CD4-positive, alpha-beta T cell treated with Interleukin-15 for 1 hour (primary cell): Measurements from ENCODE around the gene DUSP14.

Experiments used
- DNase-seq: peaks from one replicate; pipeline ENCODE4 v3.0.0-alpha.2; 2020

The DUSP14 gene

DNA sequence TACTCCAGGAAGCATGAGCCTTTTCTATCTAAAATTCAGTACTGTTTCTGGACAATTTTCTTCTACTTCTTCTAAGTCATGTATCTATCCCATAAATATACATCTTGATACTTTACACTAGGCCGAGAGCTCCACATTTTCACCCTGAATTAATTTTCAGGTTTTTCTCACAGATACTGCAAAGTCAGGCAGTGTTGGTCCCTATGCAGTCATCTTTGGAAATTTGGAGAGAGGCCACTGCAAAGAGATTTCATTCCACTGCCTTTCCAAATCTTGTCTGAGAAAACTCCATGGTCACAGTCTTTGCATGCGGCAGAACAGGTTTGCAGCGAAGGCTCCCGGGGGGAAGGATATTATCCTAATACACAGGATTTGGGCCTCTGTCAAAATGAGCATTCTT lies 28.2 kb downstream of the DUSP14 start:
- DNase-seq, result no peak

- no peak for DNase-seq
These were observed 29.1 kb downstream of the DUSP14 start for GRCh38 chr17:37518826-37519225.

DNA sequence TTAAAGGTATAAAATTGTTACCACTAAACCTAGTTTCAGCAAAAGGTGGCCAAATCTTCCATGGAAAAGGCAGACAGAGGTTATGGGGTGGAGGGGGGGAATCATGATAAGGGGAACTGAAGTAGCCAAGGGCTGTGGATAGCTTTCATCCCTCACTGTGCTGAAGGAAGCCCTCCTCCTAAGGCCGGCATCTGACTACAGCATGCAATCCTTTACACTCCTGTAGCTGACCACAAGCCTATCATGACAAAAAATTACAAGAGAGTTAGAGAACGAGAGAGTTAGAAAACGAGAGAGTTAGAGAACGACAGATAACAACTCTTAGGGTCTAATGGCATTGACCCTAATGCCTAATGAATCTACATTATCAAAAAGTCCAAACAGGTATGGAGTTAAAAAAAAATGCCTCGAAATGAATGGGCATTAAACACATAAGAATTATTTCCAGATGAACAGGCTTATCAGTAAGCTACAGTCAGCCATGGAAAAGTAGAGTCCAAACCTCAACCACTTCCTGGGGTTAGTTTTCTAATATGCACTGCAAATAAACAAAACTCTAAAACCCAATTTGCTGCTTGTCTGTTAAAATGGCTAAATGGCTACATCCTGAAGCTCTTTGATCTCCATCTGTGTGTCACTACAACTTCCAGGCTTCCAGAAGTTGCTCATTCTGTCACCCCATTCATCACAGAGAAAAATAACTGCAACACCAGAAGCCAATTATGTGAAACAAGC lies 29.7 kb downstream of the DUSP14 start:
- DNase-seq, result no peak

GRCh38 chr17:37520174-37520573 lies 30.5 kb downstream of the DUSP14 start:
- DNase-seq, result no peak

DNA sequence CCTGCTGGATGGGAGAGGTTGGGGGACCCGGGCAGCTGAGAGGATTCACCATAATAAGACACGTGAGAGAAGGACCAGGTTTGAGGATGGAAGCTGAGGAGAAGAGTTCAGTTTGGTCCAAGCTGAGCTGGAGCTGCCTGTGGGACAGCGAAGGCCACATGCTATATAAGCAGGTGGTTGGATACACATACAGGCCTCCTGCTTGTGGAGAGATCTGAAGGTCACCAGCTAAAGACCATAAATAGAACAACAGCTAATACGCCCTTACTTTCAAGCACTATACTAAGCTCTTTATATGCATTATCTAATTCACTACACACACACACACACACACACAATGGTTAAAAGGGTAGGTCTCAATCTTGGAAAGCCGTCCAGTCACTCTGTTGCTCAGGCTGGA lies 32.1 kb downstream of the DUSP14 start:
- no peak for DNase-seq

DNA sequence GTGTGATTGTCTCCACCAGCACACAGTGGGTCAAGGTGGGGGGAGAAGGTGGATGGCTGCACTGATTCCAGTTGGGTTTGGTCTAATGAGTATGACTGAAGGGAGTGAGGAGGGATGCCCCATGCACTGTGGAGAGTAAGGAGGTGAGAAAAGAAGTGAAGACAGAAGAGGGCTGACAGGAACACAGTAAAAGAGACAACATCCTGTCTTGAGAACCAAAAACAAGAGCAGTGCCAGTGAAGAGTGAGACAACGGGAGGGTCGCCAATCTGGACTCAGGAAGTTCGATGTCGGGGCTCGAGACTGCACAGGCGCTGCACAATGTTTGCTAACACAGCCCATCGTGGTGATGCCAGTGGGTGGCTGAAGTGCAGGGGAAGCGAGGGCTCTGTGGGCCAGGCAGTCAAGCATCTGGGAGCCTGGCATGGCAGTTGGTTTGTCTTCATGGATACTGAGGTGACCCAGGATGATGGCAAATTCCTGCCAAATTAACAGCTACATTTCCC lies 34.1 kb downstream of the DUSP14 start:
- DNase-seq, result no peak

DNA sequence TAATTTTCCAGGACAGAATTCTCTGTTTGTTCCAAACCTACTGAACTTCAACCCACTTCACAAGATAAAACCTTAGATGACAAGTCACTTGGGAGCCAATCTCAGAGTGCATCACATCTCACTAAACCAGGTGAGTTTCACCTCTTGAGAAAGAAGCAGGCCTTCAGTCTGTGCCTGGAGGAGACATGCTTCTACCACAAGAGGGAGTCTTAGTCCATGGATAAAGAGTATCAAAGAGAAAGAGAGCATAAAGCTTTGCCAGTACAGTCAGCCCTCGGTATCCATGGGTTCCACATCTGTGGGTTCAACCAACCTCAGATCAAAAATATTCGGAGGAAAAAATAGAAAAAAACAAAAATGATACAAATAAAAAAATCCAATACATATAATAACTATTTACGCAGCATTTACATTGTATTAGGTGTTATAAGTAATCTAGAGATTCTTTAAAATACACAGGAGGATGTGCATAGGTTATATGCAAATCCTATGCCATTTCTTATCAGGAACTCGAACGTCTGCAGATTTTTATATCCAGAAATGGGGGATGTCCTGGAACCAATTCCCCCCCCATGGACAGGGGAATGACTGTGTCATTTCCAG lies 37.7 kb downstream of the DUSP14 start:
- no peak for DNase-seq

DNA sequence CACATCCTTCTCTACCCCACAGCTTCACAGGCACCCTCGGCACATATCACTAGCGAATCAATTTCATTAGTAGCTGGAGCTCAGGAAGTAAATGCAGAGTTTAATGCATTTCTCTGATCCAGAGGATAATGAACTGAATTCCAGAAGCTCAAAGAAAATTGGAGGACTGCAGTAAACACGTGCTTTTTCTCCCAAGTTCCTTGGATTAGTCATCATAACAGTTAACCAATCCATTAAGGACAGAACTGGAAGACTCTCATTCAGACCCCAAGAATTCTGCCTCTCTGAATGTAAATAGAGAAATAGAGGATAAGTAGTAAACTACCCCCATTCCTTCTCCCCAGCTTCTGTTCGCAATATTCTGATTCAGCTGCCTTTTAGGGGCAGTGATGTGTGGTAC lies 40.7 kb downstream of the DUSP14 start:
- no peak for DNase-seq

GRCh38 chr17:37532756-37533155 lies 43.1 kb downstream of the DUSP14 start:
- no peak for DNase-seq

GRCh38 chr17:37535906-37536305 lies 46.2 kb downstream of the DUSP14 start:
- no peak for DNase-seq

DNA sequence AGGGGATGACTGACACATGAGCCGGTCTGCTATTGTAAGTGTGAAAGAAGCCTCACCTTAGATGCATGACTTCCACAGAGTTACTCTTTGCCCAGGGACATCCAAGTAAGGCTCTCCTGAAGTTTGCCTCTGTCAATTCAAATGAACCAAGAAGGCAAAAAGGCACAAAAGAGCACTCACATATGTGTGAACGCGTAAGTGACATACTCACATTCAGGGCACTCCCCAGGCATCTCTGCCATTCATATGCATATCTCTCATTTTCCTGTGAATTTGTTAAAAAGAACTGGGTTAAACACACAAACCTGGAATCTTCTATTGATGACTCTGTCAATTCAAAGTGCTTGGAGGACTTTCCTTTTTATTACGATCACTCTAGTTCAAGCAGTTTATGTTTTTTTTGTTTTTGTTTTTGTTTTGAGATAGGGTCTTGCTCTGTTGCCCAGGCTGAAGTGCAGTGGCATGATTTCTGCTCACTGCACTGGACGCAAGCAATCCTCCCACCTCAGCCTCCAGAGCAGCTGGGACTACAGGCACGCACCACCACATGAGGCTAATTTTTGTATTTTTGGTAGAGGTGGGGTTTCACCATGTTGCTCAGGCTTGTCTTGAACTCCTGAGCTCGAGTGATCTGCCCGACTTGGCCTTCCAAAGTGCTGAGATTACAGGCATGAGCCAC lies 49.4 kb downstream of the DUSP14 start:
- no peak for DNase-seq

GRCh38 chr17:37541880-37542660 lies 52.4 kb downstream of the DUSP14 start:
- DNase-seq, result no peak

DNA sequence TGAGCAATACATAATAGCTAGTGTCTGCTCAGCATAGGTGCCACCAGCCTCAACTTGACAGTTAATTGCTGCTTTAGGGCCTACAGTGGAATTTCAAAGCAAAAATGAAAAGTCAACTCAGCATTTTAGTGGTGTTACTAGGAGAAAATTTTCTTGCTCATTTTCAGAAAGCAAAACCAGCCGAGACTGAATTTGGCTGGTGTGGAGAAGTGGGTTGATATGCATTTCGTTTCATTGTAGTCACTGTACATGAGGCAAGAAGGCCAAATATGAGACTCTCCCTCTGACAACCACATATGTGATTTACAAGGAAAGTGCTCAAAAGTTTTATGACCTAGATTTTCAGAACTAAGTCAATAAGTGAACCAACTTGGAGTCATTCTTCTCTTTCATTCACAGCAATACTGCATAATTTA lies 54.0 kb downstream of the DUSP14 start:
- DNase-seq, result no peak

- DNase-seq, result no peak
These were observed 55.8 kb downstream of the DUSP14 start for GRCh38 chr17:37545486-37545885.

DNA sequence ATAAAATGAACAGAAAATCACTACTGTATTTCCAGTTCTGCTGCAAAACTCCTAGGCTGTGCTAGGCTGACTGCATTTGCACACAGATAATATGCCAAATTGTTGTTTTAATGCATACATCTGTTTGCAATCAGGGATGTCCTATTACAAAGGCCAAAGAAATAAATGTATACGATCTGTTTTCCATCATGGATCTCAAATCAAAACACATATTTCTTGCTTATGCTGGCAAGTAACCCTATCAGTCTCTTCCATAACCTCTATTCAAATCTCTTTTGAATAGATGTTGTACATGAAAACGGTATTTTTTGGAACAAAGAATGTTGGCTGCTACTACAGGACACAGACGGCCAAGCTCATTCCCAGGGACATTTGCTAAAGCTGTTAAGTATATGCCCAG lies 56.6 kb downstream of the DUSP14 start:
- DNase-seq, result no peak

DNA sequence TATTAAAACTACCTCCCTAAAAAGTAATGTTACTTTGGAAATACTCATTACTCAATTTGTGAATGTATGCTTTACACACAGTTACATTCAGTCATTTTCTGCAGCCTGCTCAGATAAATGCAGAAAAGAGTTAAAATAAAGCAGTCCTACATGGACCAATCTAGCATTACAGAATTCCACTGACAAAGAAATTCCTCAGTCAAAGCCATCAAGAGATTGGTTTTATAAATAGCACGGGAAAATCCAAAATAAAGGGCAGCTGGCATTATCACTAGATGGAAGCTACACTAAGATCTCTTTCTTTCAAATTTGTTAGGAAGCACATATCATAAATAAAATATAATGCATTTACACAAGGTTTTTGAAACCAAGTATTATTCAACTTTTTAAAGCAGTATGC lies 58.3 kb downstream of the DUSP14 start:
- DNase-seq, result no peak

DNA sequence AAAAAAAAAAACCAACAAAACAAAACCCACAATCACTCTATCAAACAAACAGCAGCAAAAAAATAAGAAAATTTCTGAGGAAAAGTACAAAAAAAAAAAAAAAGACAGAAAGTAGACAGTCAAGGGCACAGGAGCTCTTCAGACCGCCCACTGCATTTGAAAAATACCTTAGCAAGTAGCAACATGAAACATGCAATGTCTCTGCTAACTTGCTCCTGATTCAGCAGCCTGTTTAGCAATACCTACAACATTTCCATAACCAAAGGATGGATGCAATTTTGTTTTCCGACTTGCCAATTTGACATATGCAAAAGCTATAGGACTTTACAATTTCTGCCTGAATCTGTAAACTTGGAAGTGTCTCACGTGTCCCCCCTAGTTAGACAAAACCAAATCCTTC lies 62.1 kb downstream of the DUSP14 start:
- no peak for DNase-seq

DNA sequence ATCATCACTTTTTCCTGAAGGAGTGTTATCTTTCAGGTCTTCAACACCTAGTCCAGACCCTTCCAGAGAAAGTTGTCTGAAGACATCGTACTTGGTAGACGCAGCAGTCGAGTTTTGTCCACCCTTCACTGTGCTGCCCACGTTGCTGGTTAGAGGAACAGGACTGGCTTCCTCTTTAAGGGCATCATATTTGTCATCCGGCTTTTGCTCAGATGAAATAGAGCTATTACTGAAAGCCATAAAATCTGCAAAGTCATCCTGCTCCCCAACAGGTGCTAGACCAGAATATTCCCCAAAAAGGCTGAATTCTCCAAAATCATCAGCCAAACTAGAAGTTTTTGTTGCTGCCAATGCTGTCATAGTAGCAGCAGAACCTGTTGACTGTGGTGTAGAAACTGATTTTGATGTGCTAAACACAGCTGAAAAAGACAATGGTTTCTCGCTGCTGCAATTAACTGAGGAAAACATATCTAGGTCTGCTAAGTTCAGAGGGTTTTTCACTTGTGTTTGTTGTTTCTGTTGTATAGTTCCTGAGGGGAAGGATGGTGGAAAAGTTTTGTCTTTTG lies 63.8 kb downstream of the DUSP14 start:
- DNase-seq, result no peak

- no peak for DNase-seq
These were observed 65.7 kb downstream of the DUSP14 start for GRCh38 chr17:37555386-37555785.

DNA sequence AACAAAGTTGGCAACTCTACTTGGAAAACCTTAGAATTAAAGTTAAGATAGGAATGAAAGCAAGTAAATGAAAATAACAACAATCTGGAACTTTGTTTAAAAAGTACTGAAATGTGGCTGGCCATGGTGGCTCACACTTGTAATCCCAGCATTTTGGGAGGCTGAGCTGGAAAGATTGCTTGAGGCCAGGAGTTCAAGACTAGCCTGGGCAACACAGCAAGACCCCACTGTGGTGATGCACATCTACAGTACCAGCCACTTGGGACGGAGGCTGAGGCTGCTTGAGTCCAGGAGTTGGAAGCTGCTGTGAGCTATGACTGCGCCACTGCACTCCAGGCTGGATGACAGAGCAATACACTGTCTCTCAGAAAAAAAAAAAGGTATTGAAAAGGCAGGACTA lies 67.8 kb downstream of the DUSP14 start:
- DNase-seq, result no peak

- DNase-seq, result no peak
These were observed 68.6 kb downstream of the DUSP14 start for GRCh38 chr17:37558299-37558698.

DNA sequence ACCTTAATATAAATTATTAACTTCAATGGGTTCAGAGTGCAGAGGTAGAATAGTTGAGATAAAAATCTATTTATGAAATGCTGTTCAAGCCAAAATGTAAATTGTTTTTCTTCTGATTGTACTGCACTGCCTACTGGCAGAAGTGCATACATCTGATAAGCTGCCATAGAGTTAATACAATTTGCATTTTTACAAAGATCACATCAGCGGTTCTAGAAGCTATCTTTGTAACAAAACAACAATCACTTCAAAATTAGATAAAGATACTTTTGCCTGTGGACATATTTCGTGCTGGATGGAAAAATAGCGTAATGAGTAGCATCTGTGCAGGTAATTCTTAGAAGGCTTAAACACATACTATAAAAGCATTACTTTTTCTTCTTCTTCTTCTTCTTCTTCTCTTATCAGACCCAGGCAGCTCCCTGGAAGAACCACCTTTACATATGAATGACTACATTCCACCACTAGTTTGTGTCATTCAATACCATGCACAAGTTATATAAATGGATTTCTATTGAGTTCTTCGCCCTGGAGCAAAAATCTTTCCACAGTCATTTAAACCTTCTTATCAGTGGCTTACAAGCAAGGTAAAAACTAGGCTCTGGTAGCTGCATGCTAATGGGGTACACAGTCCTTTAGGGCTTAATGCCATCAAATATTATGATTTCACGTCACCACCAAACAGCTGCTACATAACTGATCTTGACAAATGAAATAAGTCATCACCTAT lies 72.5 kb downstream of the DUSP14 start:
- DNase-seq, result no peak
